Measurements from ENCODE around the gene TMEM231. TPM values are rescaled to one million over a fixed set of nuclear protein-coding genes. Genes with fewer than 3 reads are reported as not detected.
"Not testable (repeated sequence)": the region's sequence is repeated elsewhere in the genome, so short reads cannot be mapped to it uniquely, and the experiment has no call there.

Gene TMEM231
- total RNA-seq, 4 donors from 2014 or later = 1.2 to 4.2 (median 1.9) TPM

DNA sequence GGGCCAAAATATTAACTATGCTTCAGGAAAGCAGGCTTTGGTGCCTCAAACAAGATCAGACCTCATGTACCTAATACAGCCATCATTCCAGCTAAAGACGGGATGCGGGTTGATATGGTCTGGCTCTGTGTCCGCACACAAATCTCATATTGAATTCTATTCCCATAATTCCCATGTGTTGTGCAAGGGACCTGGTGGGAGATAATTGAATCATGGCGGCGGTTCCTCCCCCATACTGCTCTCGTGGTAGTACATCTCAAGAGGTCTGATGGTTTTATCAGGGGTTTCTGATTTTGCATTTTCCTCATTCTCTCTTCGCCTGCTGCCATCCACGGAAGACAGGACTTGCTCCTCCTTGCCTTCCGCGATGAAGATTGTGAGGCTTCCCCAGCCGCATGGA, 41.8 kb downstream of the TMEM231 start:
- no peak for DNase-seq
- H3K36me3 ChIP-seq = no peaks in the 10 kb centered on the region
- no peak overlapping the region for H3K27ac ChIP-seq
- no peaks in the 10 kb centered on the region for H3K27me3 ChIP-seq
- H3K9me3 ChIP-seq = no peaks in the 10 kb centered on the region
- peaks cover 0 to 16% (median 7%) of the 10 kb centered on the region in 3 donors for H3K4me1 ChIP-seq
- intact Hi-C loops (cut with DNase I) = no loop called here
- H3K4me3 ChIP-seq = no peak overlapping the region
- no peak for TF ChIP-seq POLR2A (IDR thresholded peaks at IDR 0.05)
- TF ChIP-seq, protein P1, sequence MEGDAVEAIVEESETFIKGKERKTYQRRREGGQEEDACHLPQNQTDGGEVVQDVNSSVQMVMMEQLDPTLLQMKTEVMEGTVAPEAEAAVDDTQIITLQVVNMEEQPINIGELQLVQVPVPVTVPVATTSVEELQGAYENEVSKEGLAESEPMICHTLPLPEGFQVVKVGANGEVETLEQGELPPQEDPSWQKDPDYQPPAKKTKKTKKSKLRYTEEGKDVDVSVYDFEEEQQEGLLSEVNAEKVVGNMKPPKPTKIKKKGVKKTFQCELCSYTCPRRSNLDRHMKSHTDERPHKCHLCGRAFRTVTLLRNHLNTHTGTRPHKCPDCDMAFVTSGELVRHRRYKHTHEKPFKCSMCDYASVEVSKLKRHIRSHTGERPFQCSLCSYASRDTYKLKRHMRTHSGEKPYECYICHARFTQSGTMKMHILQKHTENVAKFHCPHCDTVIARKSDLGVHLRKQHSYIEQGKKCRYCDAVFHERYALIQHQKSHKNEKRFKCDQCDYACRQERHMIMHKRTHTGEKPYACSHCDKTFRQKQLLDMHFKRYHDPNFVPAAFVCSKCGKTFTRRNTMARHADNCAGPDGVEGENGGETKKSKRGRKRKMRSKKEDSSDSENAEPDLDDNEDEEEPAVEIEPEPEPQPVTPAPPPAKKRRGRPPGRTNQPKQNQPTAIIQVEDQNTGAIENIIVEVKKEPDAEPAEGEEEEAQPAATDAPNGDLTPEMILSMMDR (IDR thresholded peaks at IDR 0.05) = no peak
- 99% methylated on average over 11 of the region's 11 CpGs for WGBS, 2 donors

DNA sequence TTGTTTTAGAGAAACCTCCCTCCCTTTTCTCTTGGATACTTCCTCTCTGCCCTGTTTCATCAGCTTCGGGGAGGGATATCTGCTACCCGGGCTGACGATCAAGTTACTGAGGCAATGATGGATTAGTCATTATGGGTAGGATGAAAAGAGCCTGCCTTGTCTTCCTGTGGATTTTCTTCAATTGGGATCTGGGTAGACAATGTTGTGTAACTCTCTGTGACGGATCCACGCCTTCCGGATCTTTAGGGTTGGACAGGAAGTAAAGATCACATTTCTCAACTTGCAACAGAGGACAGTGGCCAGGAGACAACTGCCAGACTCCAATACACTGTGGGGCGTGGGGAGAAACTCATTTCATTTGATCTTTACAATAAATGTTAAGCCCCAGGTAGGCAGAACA, 49.5 kb downstream of the TMEM231 start:
- intact Hi-C loops (cut with DNase I) = no loop called here
- Histone ChIP-seq H3K27me3 (no peaks in the 10 kb centered on the region), H3K4me1 (peaks cover 0 to 14% (median 0%) of the 10 kb centered on the region in 3 donors), H3K27ac (peak overlapping the region; percentile 4 to 65 (median 18)), H3K9me3 (no peaks in the 10 kb centered on the region), H3K36me3 (no peaks in the 10 kb centered on the region), H3K4me3 (no peak overlapping the region)
- TF ChIP-seq POLR2A (IDR thresholded peaks at IDR 0.05) = no peak
- TF ChIP-seq, protein P1 (IDR thresholded peaks at IDR 0.05) = no peak
- WGBS, 2 donors = 16% methylated on average over 7 of the region's 7 CpGs
- no peak for DNase-seq

DNA sequence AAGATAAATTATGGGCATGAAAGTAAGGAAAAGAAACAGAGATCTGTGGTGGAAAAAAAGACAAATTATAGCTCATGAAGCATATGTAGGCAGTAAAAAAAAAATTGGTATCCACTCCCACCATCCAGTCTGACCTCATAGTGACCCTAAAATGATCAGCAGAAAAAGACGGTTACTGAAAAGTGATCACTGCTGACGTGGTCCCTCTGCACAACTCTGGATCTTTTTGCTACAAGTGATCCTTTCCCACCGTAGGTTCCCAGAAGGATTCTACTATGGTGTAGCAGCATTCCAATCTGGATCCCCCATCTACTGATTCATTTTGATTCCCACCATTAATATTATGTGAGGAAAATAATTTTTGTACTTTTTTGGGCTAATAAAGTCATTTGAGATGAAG, 49.9 kb downstream of the TMEM231 start:
- Histone ChIP-seq H3K4me1 (peaks cover 0 to 14% (median 0%) of the 10 kb centered on the region in 3 donors), H3K36me3 (no peaks in the 10 kb centered on the region), H3K9me3 (no peaks in the 10 kb centered on the region), H3K4me3 (no peak overlapping the region), H3K27me3 (no peaks in the 10 kb centered on the region), H3K27ac (peak overlapping the region in 2 of 4 donors; percentile 6 to 60)
- WGBS, 2 donors = 70 to 78% methylated on average over 3 of the region's 3 CpGs
- TF ChIP-seq, protein P1 (IDR thresholded peaks at IDR 0.05) = no peak
- no peak for TF ChIP-seq POLR2A (IDR thresholded peaks at IDR 0.05)
- intact Hi-C loops (cut with DNase I) = no loop called here
- no peak for DNase-seq

- intact Hi-C loops (cut with DNase I) = no loop called here
- no peak for DNase-seq
- 91 to 93% methylated on average over 1 of the region's 1 CpG for WGBS, 2 donors
- Histone ChIP-seq H3K4me3 (no peak overlapping the region), H3K27me3 (no peaks in the 10 kb centered on the region), H3K4me1 (peaks cover 0 to 14% (median 0%) of the 10 kb centered on the region in 3 donors), H3K27ac (no peak overlapping the region), H3K9me3 (no peaks in the 10 kb centered on the region), H3K36me3 (no peaks in the 10 kb centered on the region)
- TF ChIP-seq, protein P1 (IDR thresholded peaks at IDR 0.05) = no peak
- no peak for TF ChIP-seq POLR2A (IDR thresholded peaks at IDR 0.05)
These were observed 52.3 kb downstream of the TMEM231 start for GRCh38 chr16:75503801-75504200.

DNA sequence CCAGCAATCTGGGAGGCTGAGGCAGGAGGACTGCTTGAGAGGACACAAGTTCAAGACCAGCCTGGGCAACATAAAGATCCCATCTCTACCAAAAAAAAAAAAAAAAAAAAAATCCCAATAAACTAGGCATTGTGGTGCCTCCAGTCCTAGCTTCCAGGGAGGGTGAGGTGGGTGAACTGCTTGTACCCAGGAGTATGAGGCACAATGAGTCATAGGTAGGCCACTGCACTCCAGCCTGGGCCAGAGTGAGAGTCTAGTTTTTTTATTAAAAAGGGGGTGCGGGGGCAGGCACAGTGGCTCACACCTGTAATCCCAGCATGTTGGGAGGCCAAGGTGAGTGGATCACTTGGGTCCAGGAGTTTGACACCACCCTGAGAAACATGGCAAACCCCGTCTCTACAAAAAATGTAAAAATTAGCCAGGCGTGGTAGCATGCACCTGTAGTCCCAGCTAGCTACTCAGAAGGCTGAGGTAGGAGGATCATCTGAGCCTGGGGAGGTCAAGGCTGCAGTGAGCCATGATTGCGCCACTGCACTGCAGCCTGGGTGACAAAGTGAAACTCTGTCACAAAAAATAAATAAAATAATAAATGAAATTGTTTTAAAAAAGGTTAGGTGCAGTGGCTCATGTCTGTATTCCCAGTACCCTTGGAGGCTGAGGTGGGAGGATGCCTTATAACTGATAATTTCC, 53.0 kb downstream of the TMEM231 start:
- intact Hi-C loops (cut with DNase I) = no loop called here
- H3K27me3 ChIP-seq = no peaks in the 10 kb centered on the region
- H3K4me1 ChIP-seq = peaks cover 0 to 14% (median 0%) of the 10 kb centered on the region in 3 donors
- TF ChIP-seq, protein P1 (IDR thresholded peaks at IDR 0.05) = no peak
- no peak for TF ChIP-seq POLR2A (IDR thresholded peaks at IDR 0.05)
- H3K4me3 ChIP-seq = no peak overlapping the region
- H3K36me3 ChIP-seq = no peaks in the 10 kb centered on the region
- no peak for DNase-seq
- no peaks in the 10 kb centered on the region for H3K9me3 ChIP-seq
- 81 to 82% methylated on average over 4 of the region's 4 CpGs for WGBS, 2 donors
- H3K27ac ChIP-seq = no peak overlapping the region

GRCh38 chr16:75501820-75502219, 54.2 kb downstream of the TMEM231 start:
- DNase-seq; H3K27me3 ChIP-seq; H3K9me3 ChIP-seq; intact Hi-C loops (cut with DNase I); H3K4me1 ChIP-seq; H3K36me3 ChIP-seq; H3K4me3 ChIP-seq: not testable (repeated sequence)
- peak overlapping the region in 1 of 4 donors; percentile 19 for H3K27ac ChIP-seq
- WGBS, 2 donors = 28 to 34% methylated on average over 5 to 6 of the region's 6 CpGs
